GM12878 (cell line): Measurements from ENCODE around the gene ABCC11. TPM values are rescaled to one million over a fixed set of nuclear protein-coding genes. Genes with fewer than 3 reads are reported as not detected.

Experiments used
- ATAC-seq: fragments of 200-7000 bp; cut with Tn5 transposase; 3 replicates; pipeline ENCODE4 v1.9.1; 2020; ENCODE audit warnings: mild to moderate bottlenecking, moderate library complexity
- BruUV-seq: library from RNA; stranded (reverse); fragments of 400-500 nt; replicated peaks from 2 replicates; lab custom pipeline; 2021; lab: Mats Ljungman, UMichigan
- CTCF ChIA-PET: fragments of 300-600 bp; sonication (Branson Sonifier 250); formaldehyde crosslinking; extraction: SDS; loops from one replicate; lab custom pipeline; 2021; ENCODE audit warnings: inconsistent platforms; lab: Yijun Ruan, JAX
- POLR2A ChIA-PET: fragments of 350-600 bp; formaldehyde crosslinking; extraction: SDS; loops from one replicate; lab custom pipeline; 2021; ENCODE audit warnings: inconsistent platforms; lab: Charles Lee
- RAD21 ChIA-PET: fragments of 300-600 bp; sonication (Branson Sonifier 250); formaldehyde crosslinking; loops from one replicate; lab custom pipeline; 2023; ENCODE audit warnings: antibody characterized with exemption; ENCODE audit not compliant: unreplicated experiment; lab: Charles Lee
- SMC1A ChIA-PET: fragments of 300-600 bp; sonication (Branson Sonifier 250); formaldehyde crosslinking; loops from one replicate; lab custom pipeline; 2023; ENCODE audit not compliant: unreplicated experiment, uncharacterized antibody; lab: Charles Lee
- DNase-seq: peaks from one replicate; pipeline ENCODE4 v3.0.0-alpha.2; 2011; ENCODE audit warnings: low read depth, low spot score
- FAIRE-seq: peaks from 3 replicates; lab custom pipeline; 2011; peaks lifted over from hg19 to GRCh38; lab: Jason Lieb, UNC
- H2AFZ ChIP-seq: 2 replicates; pipeline ENCODE4 v1.6.0; 2011; ENCODE audit warnings: low read depth, low read length, control low read depth; ENCODE audit not compliant: control insufficient read depth
- H3K27ac ChIP-seq: 2 replicates; pipeline ENCODE4 v1.5.1; 2011; ENCODE audit warnings: control low read depth; ENCODE audit not compliant: control insufficient read depth, insufficient read depth
- H3K27me3 ChIP-seq, 2 experiments: replicated peaks in 1 of 2; 2 replicates each; pipeline versions ENCODE4 v1.6.0 to v1.6.1; 2011; ENCODE audit warnings: low read length in 1 of 2; ENCODE audit not compliant: control insufficient read depth in 2 of 2, insufficient read depth in 2 of 2
- H3K36me3 ChIP-seq, 2 experiments: 2 replicates each; pipeline ENCODE4 v1.5.1; 2011; ENCODE audit warnings: low read length in 1 of 2; ENCODE audit not compliant: control insufficient read depth in 2 of 2, insufficient read depth in 2 of 2
- H3K4me1 ChIP-seq: 2 replicates; pipeline ENCODE4 v1.6.1; 2011; ENCODE audit warnings: mild to moderate bottlenecking, low read length, moderate library complexity, mixed read lengths; ENCODE audit not compliant: control insufficient read depth, insufficient read depth
- H3K4me2 ChIP-seq: 2 replicates; pipeline ENCODE4 v1.6.0; 2011; ENCODE audit warnings: control low read depth; ENCODE audit not compliant: control insufficient read depth, insufficient read depth
- H3K4me3 ChIP-seq: fragments of 200-600 bp; sonication (generic); 2 replicates; pipeline ENCODE4 v1.5.1; 2016
- H3K79me2 ChIP-seq: 2 replicates; pipeline ENCODE4 v1.6.0; 2011; ENCODE audit warnings: low read length; ENCODE audit not compliant: control insufficient read depth, insufficient read depth
- H3K9ac ChIP-seq: 2 replicates; pipeline ENCODE4 v1.8.0; 2011; ENCODE audit warnings: low read length, control low read depth, mixed read lengths; ENCODE audit not compliant: control insufficient read depth, insufficient read depth
- H3K9me3 ChIP-seq: replicated peaks from 3 replicates; pipeline ENCODE4 v1.5.1; 2011; ENCODE audit warnings: mild to moderate bottlenecking, low read length; ENCODE audit not compliant: control insufficient read depth, insufficient read depth
- H4K20me1 ChIP-seq: 2 replicates; pipeline ENCODE4 v1.6.0; 2011; ENCODE audit not compliant: control insufficient read depth, insufficient read depth
- BMI1 ChIP-seq: fragments of 450-650 bp; IDR thresholded peaks from 2 replicates; pipeline ENCODE4 v1.6.1; 2016; ENCODE audit warnings: mild to moderate bottlenecking, moderate library complexity, borderline replicate concordance
- CHD2 ChIP-seq: IDR thresholded peaks from 2 replicates; pipeline ENCODE4 v1.6.1; 2011; ENCODE audit warnings: low read depth, low read length, improper control_type of control experiment, borderline replicate concordance
- CUX1 ChIP-seq: IDR thresholded peaks from 2 replicates; pipeline ENCODE4 v1.6.1; 2012; ENCODE audit warnings: improper control_type of control experiment, low read depth, low read length; ENCODE audit not compliant: insufficient replicate concordance
- DPF2 ChIP-seq: fragments of 450-650 bp; IDR thresholded peaks from 2 replicates; pipeline ENCODE4 v1.6.1; 2017; ENCODE audit warnings: mild to moderate bottlenecking
- EGR1 ChIP-seq, 2 experiments: IDR thresholded peaks; 1 replicate in 1 of 2; 2 replicates in 1 of 2; pipeline ENCODE4 v1.6.1; 2011 to 2012; ENCODE audit warnings: low read depth in 2 of 2, low read length in 2 of 2, borderline replicate concordance in 1 of 2, mild to moderate bottlenecking in 1 of 2, moderate library complexity in 1 of 2
- FOXK2 ChIP-seq: fragments of 450-650 bp; IDR thresholded peaks from 2 replicates; pipeline ENCODE4 v1.6.1; 2017; ENCODE audit warnings: mild to moderate bottlenecking, moderate library complexity
- HDAC2 ChIP-seq: fragments of 200-600 bp; sonication (generic); IDR thresholded peaks from 2 replicates; pipeline ENCODE4 v1.6.1; 2017
- JUNB ChIP-seq: IDR thresholded peaks from 2 replicates; pipeline ENCODE4 v1.6.1; 2016; ENCODE audit warnings: antibody characterized with exemption, mild to moderate bottlenecking
- MEF2B ChIP-seq: fragments of 450-650 bp; IDR thresholded peaks from 2 replicates; pipeline ENCODE4 v1.6.1; 2018; ENCODE audit warnings: mild to moderate bottlenecking, moderate library complexity; ENCODE audit not compliant: partially characterized antibody, poor library complexity, severe bottlenecking
- MTA3 ChIP-seq: IDR thresholded peaks from 2 replicates; pipeline ENCODE4 v1.6.1; 2012; ENCODE audit warnings: low read length, inconsistent platforms, borderline replicate concordance
- NFIC ChIP-seq: IDR thresholded peaks from 2 replicates; pipeline ENCODE4 v1.6.1; 2012; ENCODE audit warnings: low read depth, mild to moderate bottlenecking, inconsistent platforms, low read length, moderate library complexity
- PML ChIP-seq: IDR thresholded peaks from 2 replicates; pipeline ENCODE4 v1.6.1; 2012; ENCODE audit warnings: low read length, inconsistent platforms
- RELA ChIP-seq: fragments of 450-650 bp; IDR thresholded peaks from 2 replicates; pipeline ENCODE4 v1.8.0; 2014; ENCODE audit warnings: borderline replicate concordance; ENCODE audit not compliant: partially characterized antibody
- RUNX3 ChIP-seq: IDR thresholded peaks from 2 replicates; pipeline ENCODE4 v1.6.1; 2012; ENCODE audit warnings: low read length, inconsistent platforms
- SIN3A ChIP-seq: IDR thresholded peaks from 2 replicates; pipeline ENCODE4 v1.6.1; 2012; ENCODE audit warnings: low read depth, low read length, improper control_type of control experiment
- SIX5 ChIP-seq: IDR thresholded peaks from 2 replicates; pipeline ENCODE4 v1.6.1; 2011; ENCODE audit warnings: mild to moderate bottlenecking, low read depth, low read length, moderate library complexity; ENCODE audit not compliant: severe bottlenecking
- TARDBP ChIP-seq: IDR thresholded peaks from 2 replicates; pipeline ENCODE4 v1.6.1; 2016; ENCODE audit warnings: borderline replicate concordance
- ZNF274 ChIP-seq: IDR thresholded peaks from one replicate; pipeline ENCODE4 v1.8.0; 2011; ENCODE audit not compliant: insufficient read length, insufficient read depth
- WGBS: methylation state at CpG from one replicate; pipeline ENCODE4 v1.1.6; 2016; ENCODE audit warnings: low lambda C conversion rate; ENCODE audit not compliant: insufficient replicate concordance, insufficient coverage; ENCODE audit errors: missing lambda C conversion rate; 5-methylcytosine and 5-hydroxymethylcytosine counted together
- in situ Hi-C: fragments of 300-500 bp; cut with MboI; formaldehyde crosslinking; loops from 9 replicates; pipeline ENCODE4 v1.14.3; 2018; ENCODE audit warnings: mixed read lengths
- intact Hi-C: fragments of 100-400 bp; cut with micrococcal nuclease; formaldehyde crosslinking; loops from one replicate; pipeline ENCODE4 v1.14.2; 2022; ENCODE audit not compliant: unreplicated experiment
- polyA plus RNA-seq, 11 experiments: library from polyadenylated mRNA; depleted of rRNA in 4 of 11; unstranded in 6 of 11; stranded (reverse) in 5 of 11; fragments of >200 nt; fragmentation: Nextera tagmentation in 4 of 11; fragmentation: Illumina TruSeq in 1 of 11; extraction: Ambion mirVana in 4 of 11; extraction: Trizol in 1 of 11; gene quantifications; 1 replicate in 1 of 11; 2 replicates in 10 of 11; pipeline versions ENCODE4 v1.2.1 to v1.2.3, GENCODE V29; 2011 to 2016; ENCODE audit warnings: inconsistent platforms in 2 of 11, missing spikeins in 2 of 11, low read depth in 1 of 11
- total RNA-seq, 4 experiments: library from RNA; depleted of rRNA in 3 of 4; stranded (reverse); fragments of >200 nt in 3 of 4; fragmentation: Illumina TruSeq in 1 of 4; extraction: Trizol in 1 of 4; gene quantifications; 2 replicates each; pipeline versions ENCODE4 v1.2.1 to v1.2.3, GENCODE V29; 2013 to 2021

The ABCC11 gene
- total and polyA plus RNA-seq, 10 of the 15 experiments (the other 5 are each of a cell fraction or from before 2014, with no cell fraction given), result 0.04 to 0.20 (median 0.10) TPM; not detected in 6

- FAIRE-seq, result no peak
- CTCF ChIA-PET, result interaction anchor here (0.6 to 3.4 kb wide), 3 partner anchors 22 to 1327 kb away, joined by 3 to 8 read pairs (median 4); no protein-coding TSS in a partner anchor
- no TSS peak for BruUV-seq
- TF ChIP-seq BMI1 (peak; percentile 80; the same call in 1 of the 2 replicates), NFIC (peak; percentile 52), TARDBP (no peak), DPF2 (peak; percentile 99), HDAC2 (no peak), FOXK2 (no peak), SIN3A (no peak), ZNF274 (no peak), MTA3 (peak; percentile 79; the same call in 1 of the 2 replicates), JUNB (peak; percentile 91), PML (no peak), SIX5 (no peak), RUNX3 (peak; percentile 95), RELA (no peak), CUX1 (peak; percentile 62), CHD2 (peak; percentile 63; the same call in 1 of the 2 replicates), EGR1 (IDR thresholded peaks at IDR 0.05; ENCODE audit: borderline replicate concordance in 1 of 2, low read depth in 2 of 2, low read length in 2 of 2) (no peak), MEF2B (peak; percentile 67)
Measured at GRCh38 chr16:48188449-48189102, 58.8 kb downstream of the ABCC11 start.

More at GRCh38 chr16:48188449-48189102, 58.8 kb downstream of the ABCC11 start:
- intact Hi-C loops (loop anchor here (1.0 kb wide), 1 partner anchor 56 kb away; the partner anchor contains the start of gene LONP2), in situ Hi-C loops (no loop called here)
- Histone ChIP-seq H3K27me3 (no peaks in the 10 kb centered on the region), H3K9ac (no peak overlapping the region), H3K36me3 (no peaks in the 10 kb centered on the region), H3K79me2 (no peaks in the 10 kb centered on the region), H2AFZ (no peak overlapping the region), H3K4me2 (no peak overlapping the region), H4K20me1 (no peaks in the 10 kb centered on the region), H3K4me3 (no peak overlapping the region), H3K9me3 (no peaks in the 10 kb centered on the region), H3K27ac (no peak overlapping the region), H3K4me1 (no peaks in the 10 kb centered on the region; the same call in 1 of the 2 replicates)
- DNase-seq, result peak; percentile 89
- SMC1A ChIA-PET, result interaction anchor here (0.7 to 1.7 kb wide), 11 partner anchors 14 to 442 kb away, joined by 3 to 8 read pairs (median 4); no protein-coding TSS in a partner anchor
- 15% methylated on average over 6 of the region's 6 CpGs for WGBS
- RAD21 ChIA-PET, result interaction anchor here (0.9 to 1.4 kb wide), 4 partner anchors 24 to 435 kb away, joined by 3 to 4 read pairs (median 4); no protein-coding TSS in a partner anchor
- peak; percentile 95 for ATAC-seq
- POLR2A ChIA-PET, result interaction anchor here (0.6 to 1.1 kb wide), 4 partner anchors 15 to 1359 kb away, joined by 3 to 8 read pairs (median 4); no protein-coding TSS in a partner anchor
